ENCODE measurements around the gene DDRGK1.
"Not testable (repeated sequence)": the region's sequence is repeated elsewhere in the genome, so short reads cannot be mapped to it uniquely, and the experiment has no call there.

The DDRGK1 gene

DNA sequence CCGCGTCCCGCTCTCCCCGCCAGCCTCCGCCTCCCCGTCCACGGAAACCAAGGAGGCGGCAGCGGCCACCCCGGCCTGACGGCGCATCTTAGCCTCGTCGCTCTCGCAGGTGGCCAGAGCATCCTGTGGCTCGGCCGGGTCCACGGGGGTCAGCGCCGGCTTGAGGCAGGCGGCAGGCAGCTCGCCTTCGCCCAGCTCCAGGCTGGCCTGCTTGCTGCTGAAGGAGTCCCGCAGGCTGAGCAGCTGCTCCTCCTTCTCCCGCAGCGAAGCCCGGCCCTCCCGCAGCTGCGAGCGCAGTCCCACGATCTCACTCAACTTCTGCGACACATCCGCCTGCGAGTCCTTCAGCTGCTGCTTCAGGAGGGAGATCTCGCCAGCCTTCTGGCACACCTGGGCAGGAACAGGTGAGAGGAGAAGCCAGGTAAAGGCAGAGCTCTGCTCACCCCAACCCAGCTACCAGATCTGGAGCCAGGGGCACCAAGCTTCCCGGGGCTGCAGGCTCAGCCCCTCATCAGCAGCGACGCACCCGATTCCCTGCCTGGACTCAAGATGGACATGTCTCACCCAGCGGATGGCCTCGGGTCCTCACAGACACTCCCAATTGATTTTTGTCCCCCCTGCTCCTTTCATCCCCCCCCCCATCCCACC, 39.6 kb downstream of the DDRGK1 start:
- DNase-seq (ENCODE audit: low read depth, low spot score), result no peak

- DNase-seq (ENCODE audit: low read depth, low spot score), result no peak
Observed at GRCh38 chr20:3164043-3164762, 40.3 kb downstream of the DDRGK1 start.

GRCh38 chr20:3163099-3164042, 41.1 kb downstream of the DDRGK1 start:
- DNase-seq (ENCODE audit: low read depth, low spot score), result no peak

- no peak for DNase-seq (ENCODE audit: low read depth, low spot score)
Observed at GRCh38 chr20:3162080-3162611, 42.3 kb downstream of the DDRGK1 start.

DNA sequence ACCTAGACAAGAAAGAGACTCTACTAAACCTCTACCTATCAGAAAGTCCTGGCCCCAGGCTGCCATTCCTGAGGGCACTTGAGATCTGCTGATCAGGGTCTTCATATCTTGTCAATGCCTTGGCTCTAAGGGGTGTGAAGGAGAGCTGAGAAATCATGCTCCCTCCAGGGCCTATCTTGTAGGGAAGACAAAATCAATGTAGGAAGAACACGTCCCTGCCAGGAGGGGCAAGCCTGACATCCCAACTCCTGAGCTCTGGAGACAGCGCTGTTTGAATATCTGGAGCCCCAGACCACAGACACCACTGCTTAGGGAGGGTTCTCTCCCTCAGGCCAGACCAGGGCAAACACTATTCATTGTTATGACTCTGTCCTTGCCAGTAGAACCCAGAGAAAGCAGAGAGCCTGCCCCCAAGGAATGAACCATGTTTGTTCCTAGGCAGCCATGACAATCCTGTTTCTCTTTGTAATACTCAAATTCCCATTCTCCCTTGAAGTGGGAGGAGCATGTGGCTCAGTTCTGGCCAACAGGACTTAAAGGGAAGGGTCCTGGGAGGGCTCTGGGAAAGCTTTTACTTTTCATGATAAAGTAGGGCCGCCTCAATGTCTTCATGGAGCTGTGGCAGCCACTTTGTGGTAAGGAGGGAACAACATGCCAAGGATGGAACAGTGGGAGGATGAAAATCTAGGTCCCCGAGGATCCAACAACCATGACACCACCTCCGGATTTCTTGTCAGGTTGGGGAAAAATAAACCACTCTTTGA, 43.0 kb downstream of the DDRGK1 start:
- DNase-seq (ENCODE audit: low read depth, low spot score), result no peak

- DNase-seq (ENCODE audit: low read depth, low spot score), result no peak
Observed at GRCh38 chr20:3160418-3160817, 44.1 kb downstream of the DDRGK1 start.

GRCh38 chr20:3158968-3159431, 45.5 kb downstream of the DDRGK1 start:
- DNase-seq (ENCODE audit: low read depth, low spot score), result no peak

GRCh38 chr20:3157817-3158216, 46.7 kb downstream of the DDRGK1 start:
- no peak for DNase-seq (ENCODE audit: low read depth, low spot score)

GRCh38 chr20:3156811-3157619, 47.5 kb downstream of the DDRGK1 start:
- DNase-seq (ENCODE audit: low read depth, low spot score), result no peak

- not testable (repeated sequence) for DNase-seq (ENCODE audit: low read depth, low spot score)
Observed at GRCh38 chr20:3152057-3152644, 52.3 kb downstream of the DDRGK1 start.

- no peak for DNase-seq (ENCODE audit: low read depth, low spot score)
Observed at GRCh38 chr20:3150908-3151307, 53.6 kb downstream of the DDRGK1 start.

GRCh38 chr20:3146732-3147341, 57.6 kb downstream of the DDRGK1 start:
- DNase-seq (ENCODE audit: low read depth, low spot score), result no peak

GRCh38 chr20:3141757-3142156, 62.7 kb downstream of the DDRGK1 start:
- DNase-seq (ENCODE audit: low read depth, low spot score), result no peak

Measured in iPS DF 19.7 (cell line).